OCI-LY3 (cell line): ENCODE data around the gene SPG7.

Source experiments
- H2AFZ ChIP-seq: fragments of 200-600, 300-600 bp; shearing (Covaris generic); 2 replicates; pipeline ENCODE4 v1.6.0; 2014; ENCODE audit warnings: antibody characterized with exemption, low read depth, low read length
- H3K27ac ChIP-seq: fragments of 200-600, 300-600 bp; sonication (generic); 2 replicates; pipeline ENCODE4 v1.5.1; 2014; ENCODE audit warnings: mild to moderate bottlenecking, low read length, moderate library complexity, mixed read lengths
- H3K27me3 ChIP-seq: fragments of 200-600, 300-600 bp; sonication (generic); 2 replicates; pipeline ENCODE4 v1.6.1; 2014; ENCODE audit warnings: low read depth, low read length, mixed read lengths
- H3K36me3 ChIP-seq: fragments of 200-600, 300-600 bp; sonication (generic); replicated peaks from 2 replicates; pipeline ENCODE3; 2014; ENCODE audit warnings: low read depth, low read length, mixed read lengths
- H3K4me1 ChIP-seq: fragments of 300-600, 200-600 bp; sonication (generic); 2 replicates; pipeline ENCODE4 v1.6.1; 2014; ENCODE audit warnings: low read length, mixed read lengths
- H3K4me2 ChIP-seq: fragments of 200-600, 300-600 bp; sonication (generic); 2 replicates; pipeline ENCODE4 v1.6.1; 2014; ENCODE audit warnings: low read length, mixed read lengths
- H3K4me3 ChIP-seq: fragments of 300-600, 200-600 bp; sonication (generic); 2 replicates; pipeline ENCODE4 v1.5.1; 2014; ENCODE audit warnings: antibody characterized with exemption, mild to moderate bottlenecking, low read length, moderate library complexity
- H3K79me2 ChIP-seq: fragments of 300-600, 200-600 bp; shearing (Covaris generic); 2 replicates; pipeline ENCODE4 v1.6.1; 2014; ENCODE audit warnings: mild to moderate bottlenecking, low read length, mixed read lengths
- H3K9ac ChIP-seq: fragments of 300-600, 200-600 bp; shearing (Covaris generic); 2 replicates; pipeline ENCODE4 v1.6.0; 2014; ENCODE audit warnings: mild to moderate bottlenecking, low read length, moderate library complexity
- H3K9me3 ChIP-seq: fragments of 200-600, 300-600 bp; shearing (Covaris generic); 2 replicates; pipeline ENCODE4 v1.6.1; 2014; ENCODE audit warnings: low read length, mixed read lengths; ENCODE audit not compliant: insufficient read depth
- H4K20me1 ChIP-seq: fragments of 200-600, 300-600 bp; sonication (generic); 2 replicates; pipeline ENCODE4 v1.6.1; 2016; ENCODE audit warnings: low read length, mixed read lengths; ENCODE audit not compliant: insufficient read depth
- EZH2phosphoT487 ChIP-seq: fragments of 200-600 bp; shearing (Covaris generic); IDR thresholded peaks from 2 replicates; pipeline ENCODE4 v1.6.1; 2018; ENCODE audit warnings: antibody characterized with exemption, mixed run types, low read depth
- TF ChIP-seq, protein P1 (sequence below): fragments of 200-600, 300-600 bp; sonication (generic); IDR thresholded peaks from 2 replicates; pipeline ENCODE4 v1.5.1; 2014; ENCODE audit warnings: antibody characterized with exemption, low read length, low read depth

Gene SPG7

DNA sequence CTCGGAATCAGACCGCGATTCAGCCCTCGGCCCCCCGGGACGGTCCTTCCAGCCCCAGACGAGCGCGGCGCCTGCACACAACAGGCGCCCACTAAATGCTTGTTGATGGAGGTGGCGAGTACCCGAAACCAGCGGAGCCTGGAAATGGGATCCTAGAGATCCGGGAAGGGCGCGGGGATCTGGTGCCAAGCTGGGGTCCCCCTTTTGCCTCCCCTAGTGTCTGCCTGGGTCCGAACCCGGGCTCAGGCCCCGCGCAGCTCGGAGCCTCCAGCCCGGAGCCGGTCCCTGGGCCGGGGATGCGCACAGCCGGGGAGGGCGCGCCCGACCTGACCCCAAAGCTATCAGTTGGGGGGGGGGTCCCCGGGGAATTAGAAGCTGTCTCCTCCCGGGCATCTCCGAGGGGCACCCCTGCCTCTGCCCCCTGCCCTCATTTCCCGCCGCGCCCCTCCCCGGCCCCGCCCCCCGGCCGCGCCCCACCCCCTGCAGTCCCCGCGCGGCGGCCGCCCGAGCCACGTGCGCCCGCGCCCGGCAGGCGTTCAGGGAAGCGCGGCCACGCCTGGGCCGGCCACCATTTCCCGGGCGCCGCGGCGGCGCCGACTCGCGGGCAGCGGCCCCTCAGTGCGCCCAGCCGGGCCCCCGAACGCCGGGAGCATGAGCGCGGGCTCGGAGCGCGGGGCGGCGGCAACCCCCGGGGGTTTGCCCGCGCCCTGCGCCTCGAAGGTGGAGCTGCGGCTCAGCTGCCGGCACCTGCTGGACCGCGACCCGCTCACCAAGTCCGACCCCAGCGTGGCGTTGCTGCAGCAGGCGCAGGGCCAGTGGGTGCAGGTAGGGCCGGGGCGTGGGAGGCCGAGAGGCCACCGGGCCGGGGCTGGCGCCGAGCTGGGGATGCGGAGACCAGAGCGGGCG is 67.3 kb downstream of the SPG7 start, which contains the start of gene CPNE7:
Gene CPNE7, plus strand, starts transcription at position 512 of the 906 bp plus-strand sequence. Its CDS starts 140 bp downstream, at position 652.
- H3K4me3 ChIP-seq = peak within 1 kb of the TSS; percentile 98
- H3K36me3 ChIP-seq = peaks cover 8% of the 10 kb centered on the region
- peak within 1 kb of the TSS; percentile 91 for H3K9ac ChIP-seq
- peak within 1 kb of the TSS; percentile 99 for H3K4me2 ChIP-seq
- H3K4me1 ChIP-seq = peaks cover 13% of the 10 kb centered on the region
- peak within 1 kb of the TSS; percentile 62 for H2AFZ ChIP-seq
- peak within 1 kb of the TSS; percentile 30 for H3K27ac ChIP-seq
- H4K20me1 ChIP-seq = no peaks in the 10 kb centered on the region
- H3K27me3 ChIP-seq = no peaks in the 10 kb centered on the region
- peaks cover 25% of the 10 kb centered on the region for H3K79me2 ChIP-seq
- H3K9me3 ChIP-seq = no peaks in the 10 kb centered on the region
- TF ChIP-seq EZH2phosphoT487 = no peak
- TF ChIP-seq, protein P1, sequence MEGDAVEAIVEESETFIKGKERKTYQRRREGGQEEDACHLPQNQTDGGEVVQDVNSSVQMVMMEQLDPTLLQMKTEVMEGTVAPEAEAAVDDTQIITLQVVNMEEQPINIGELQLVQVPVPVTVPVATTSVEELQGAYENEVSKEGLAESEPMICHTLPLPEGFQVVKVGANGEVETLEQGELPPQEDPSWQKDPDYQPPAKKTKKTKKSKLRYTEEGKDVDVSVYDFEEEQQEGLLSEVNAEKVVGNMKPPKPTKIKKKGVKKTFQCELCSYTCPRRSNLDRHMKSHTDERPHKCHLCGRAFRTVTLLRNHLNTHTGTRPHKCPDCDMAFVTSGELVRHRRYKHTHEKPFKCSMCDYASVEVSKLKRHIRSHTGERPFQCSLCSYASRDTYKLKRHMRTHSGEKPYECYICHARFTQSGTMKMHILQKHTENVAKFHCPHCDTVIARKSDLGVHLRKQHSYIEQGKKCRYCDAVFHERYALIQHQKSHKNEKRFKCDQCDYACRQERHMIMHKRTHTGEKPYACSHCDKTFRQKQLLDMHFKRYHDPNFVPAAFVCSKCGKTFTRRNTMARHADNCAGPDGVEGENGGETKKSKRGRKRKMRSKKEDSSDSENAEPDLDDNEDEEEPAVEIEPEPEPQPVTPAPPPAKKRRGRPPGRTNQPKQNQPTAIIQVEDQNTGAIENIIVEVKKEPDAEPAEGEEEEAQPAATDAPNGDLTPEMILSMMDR = no peak

DNA sequence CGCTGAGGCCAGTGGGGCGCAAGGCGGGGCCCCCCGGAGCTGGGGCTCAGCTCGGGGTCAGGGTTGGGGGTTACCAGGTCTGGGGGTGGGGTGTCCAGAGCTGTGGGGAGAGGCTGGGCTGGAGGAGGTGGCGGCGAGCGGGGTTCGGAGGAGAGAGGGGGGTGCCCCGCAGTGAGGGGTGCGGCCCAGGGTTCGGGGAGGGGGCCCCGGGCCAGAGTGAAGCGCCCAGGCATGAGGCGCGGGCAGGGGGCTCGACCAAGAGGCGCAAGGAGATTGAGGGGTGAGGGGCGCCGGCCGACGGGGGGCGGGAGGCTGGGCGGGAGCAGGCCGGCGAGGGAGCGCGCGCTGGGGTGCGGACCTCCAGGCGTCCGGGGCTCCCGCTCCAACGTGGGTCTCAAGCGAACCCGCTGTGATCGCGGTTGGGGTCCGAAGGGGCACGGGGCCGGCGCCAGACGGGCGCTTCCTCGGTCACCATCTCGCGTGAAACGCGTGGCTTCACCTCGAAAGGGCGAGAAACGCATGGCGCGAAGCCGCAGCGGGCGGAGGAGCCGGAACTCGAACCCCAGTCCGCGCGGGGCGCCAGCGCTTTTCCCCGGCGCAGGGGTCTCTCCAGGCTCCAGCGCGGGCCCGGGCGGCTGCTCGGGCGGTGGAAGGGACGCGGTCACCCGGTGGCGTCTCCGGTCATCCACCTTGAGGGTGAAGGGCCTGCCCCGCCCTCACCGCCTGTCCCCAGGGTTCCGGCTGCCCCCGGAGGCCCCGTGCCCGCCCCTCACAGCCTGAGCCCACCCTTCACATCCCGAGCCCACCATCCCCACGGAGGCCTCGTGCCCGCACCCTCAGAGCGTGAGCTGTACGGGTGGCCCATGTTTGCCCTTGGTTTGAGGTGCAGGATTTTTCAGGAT is 68.2 kb downstream of the SPG7 start:
- Histone ChIP-seq H3K27me3 (no peaks in the 10 kb centered on the region), H4K20me1 (no peaks in the 10 kb centered on the region), H3K9me3 (no peaks in the 10 kb centered on the region), H3K27ac (no peak overlapping the region), H3K9ac (peak overlapping the region; percentile 91), H3K79me2 (peaks cover 25% of the 10 kb centered on the region), H3K4me3 (peak overlapping the region; percentile 98), H3K4me1 (peaks cover 13% of the 10 kb centered on the region), H3K36me3 (peaks cover 8% of the 10 kb centered on the region), H3K4me2 (peak overlapping the region; percentile 83), H2AFZ (no peak overlapping the region)
- TF ChIP-seq EZH2phosphoT487 = no peak
- TF ChIP-seq, protein P1 = no peak

DNA sequence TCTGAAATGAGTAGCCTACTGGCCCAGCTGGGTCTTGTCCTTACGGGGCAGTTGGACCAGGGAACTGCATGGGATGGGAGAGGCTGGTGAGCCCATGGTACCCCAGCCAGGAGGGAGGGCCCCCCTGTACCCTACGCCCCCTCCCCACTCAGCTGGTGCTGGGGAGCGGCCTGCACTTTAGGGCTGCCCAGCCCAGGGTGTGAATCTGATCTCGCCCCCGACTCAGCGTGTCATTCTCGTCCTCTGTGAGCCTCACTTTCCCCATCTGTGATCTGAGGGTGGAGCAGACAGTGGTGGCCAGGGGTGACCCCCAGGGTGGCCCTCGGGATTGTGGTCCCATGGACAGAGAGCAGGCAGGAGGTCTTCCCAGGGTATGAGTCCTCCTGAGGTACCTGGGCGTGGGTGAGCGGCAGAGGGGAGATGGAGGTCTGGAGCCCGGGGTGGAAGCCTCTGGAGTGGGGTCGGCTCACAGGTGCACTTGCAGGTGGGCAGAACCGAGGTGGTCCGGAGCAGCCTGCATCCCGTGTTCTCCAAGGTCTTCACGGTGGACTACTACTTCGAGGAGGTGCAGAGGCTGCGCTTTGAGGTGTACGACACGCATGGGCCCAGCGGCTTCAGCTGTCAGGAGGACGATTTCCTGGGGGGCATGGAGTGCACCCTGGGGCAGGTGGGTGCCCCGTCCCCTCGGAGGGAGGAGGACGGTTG is 69.0 kb downstream of the SPG7 start:
- Histone ChIP-seq H3K79me2 (peaks cover 25% of the 10 kb centered on the region), H3K9me3 (no peaks in the 10 kb centered on the region), H3K27ac (no peak overlapping the region), H3K4me3 (no peak overlapping the region), H2AFZ (no peak overlapping the region), H3K4me2 (no peak overlapping the region), H4K20me1 (no peaks in the 10 kb centered on the region), H3K36me3 (peaks cover 8% of the 10 kb centered on the region), H3K27me3 (no peaks in the 10 kb centered on the region), H3K4me1 (peaks cover 13% of the 10 kb centered on the region), H3K9ac (no peak overlapping the region)
- TF ChIP-seq EZH2phosphoT487 = no peak
- TF ChIP-seq, protein P1 = no peak
